ENCODE results near the gene PCDH1.

PCDH1 gene

GRCh38 chr5:141807732-141808131 lies 70.5 kb downstream of the PCDH1 start:
- DNase-seq (ENCODE audit: low read depth) = no peak
- TF ChIP-seq CTCF (IDR thresholded peaks at IDR 0.05; ENCODE audit: low read depth, low read length, missing control alignments) = no peak
- no peak overlapping the region for H3K4me3 ChIP-seq (ENCODE audit: low read depth, low read length)

GRCh38 chr5:141807329-141807728 lies 70.9 kb downstream of the PCDH1 start:
- TF ChIP-seq CTCF (IDR thresholded peaks at IDR 0.05; ENCODE audit: low read depth, low read length, missing control alignments) = no peak
- H3K4me3 ChIP-seq (ENCODE audit: low read depth, low read length) = no peak overlapping the region
- no peak for DNase-seq (ENCODE audit: low read depth)

GRCh38 chr5:141806626-141807025 lies 71.6 kb downstream of the PCDH1 start:
- TF ChIP-seq CTCF (IDR thresholded peaks at IDR 0.05; ENCODE audit: low read depth, low read length, missing control alignments) = no peak
- no peak for DNase-seq (ENCODE audit: low read depth)
- no peak overlapping the region for H3K4me3 ChIP-seq (ENCODE audit: low read depth, low read length)

GRCh38 chr5:141805874-141806595 lies 72.2 kb downstream of the PCDH1 start:
- no peak overlapping the region for H3K4me3 ChIP-seq (ENCODE audit: low read depth, low read length)
- no peak for DNase-seq (ENCODE audit: low read depth)
- no peak for TF ChIP-seq CTCF (IDR thresholded peaks at IDR 0.05; ENCODE audit: low read depth, low read length, missing control alignments)

GRCh38 chr5:141804475-141804874 lies 73.7 kb downstream of the PCDH1 start:
- no peak for DNase-seq (ENCODE audit: low read depth)
- no peak for TF ChIP-seq CTCF (IDR thresholded peaks at IDR 0.05; ENCODE audit: low read depth, low read length, missing control alignments)

More at GRCh38 chr5:141804475-141804874, 73.7 kb downstream of the PCDH1 start:
- no peak overlapping the region for H3K4me3 ChIP-seq (ENCODE audit: low read depth, low read length)
